HG03442 (cell line): ENCODE measurements around the gene FOXK1.
A peak's percentile ranks its signal among the peaks of the same experiment; 100 is the strongest.
"Not testable (repeated sequence)": the region's sequence is repeated elsewhere in the genome, so short reads cannot be mapped to it uniquely, and the experiment has no call there.

ENCODE experiments used
- ATAC-seq: cut with Tn5 transposase; IDR thresholded peaks from one replicate; pipeline ENCODE4 v1.9.1; 2021; ENCODE audit warnings: mild to moderate bottlenecking, moderate library complexity; ENCODE audit not compliant: unreplicated experiment

Gene FOXK1

DNA sequence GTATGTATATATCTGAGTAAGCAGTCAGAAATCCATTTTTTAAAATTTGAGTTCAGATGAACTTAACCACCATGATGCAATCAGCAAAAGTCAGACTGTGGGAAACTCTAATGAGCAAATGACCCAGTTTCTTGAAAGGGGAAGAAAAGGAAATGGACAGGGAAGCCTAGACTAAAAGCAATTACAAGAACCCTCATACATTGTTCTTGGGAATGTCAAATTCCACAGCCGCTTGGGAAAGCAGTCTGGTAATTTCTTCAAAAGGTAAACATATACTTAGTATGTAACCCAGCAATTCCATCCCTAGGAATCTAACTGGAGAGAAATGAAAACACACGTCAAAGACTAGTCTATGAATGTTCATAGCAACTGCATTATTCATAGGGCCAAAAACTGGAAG is 16.4 kb upstream of the FOXK1 start:
- ATAC-seq = no peak

DNA sequence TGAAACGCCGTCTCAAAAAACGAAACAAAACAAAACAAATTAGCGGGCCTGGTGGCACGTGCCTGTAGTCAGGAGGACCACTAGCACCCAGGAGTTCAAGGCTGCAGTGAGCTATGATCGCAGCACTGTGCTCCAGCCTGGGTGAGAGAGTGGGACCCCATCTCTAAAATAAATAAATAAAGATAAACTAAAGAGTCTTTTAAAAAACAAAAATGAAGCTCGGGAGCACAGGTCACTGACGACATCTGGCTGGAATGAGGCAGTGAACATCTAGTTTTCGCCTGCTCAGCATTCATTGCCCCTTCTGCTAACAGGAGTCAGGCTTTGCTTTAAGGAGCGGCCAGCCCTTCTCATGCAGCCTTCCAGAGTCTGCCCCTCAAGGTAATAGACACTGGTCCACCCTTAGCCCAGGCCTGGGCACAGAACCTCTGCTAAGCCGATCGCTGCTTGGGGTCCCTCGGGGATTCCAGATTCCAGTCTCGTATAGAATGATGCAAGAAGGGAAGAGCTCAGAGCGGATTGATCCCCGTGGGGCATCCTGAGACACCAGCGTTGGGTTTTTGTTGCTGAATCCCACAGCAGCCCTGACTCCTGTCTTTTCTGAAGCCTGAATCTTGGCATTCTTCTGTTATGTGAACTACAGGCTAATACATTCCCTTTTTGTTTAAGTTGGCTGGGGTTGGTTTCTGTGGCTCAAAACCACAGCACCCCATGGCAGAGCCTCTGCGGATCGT is 14.2 kb upstream of the FOXK1 start:
- ATAC-seq = no peak

DNA sequence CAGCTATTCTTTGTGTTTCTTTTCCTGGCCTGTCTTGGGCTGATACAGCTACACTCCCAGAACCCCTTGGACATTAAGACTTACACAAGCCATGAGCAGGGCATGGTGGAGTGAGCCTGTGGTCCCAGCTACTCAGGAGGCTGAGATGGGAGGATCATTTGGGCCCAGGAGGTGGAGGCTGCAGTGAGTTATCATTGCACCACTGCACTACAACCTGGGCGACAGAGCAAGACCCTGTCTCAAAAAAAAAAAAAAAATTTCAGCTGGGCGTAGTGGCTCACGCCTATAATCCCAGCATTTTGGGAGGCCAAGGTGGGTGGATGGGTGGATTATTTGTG is 13.6 kb upstream of the FOXK1 start:
- no peak for ATAC-seq

GRCh38 chr7:4670791-4671190 is 11.3 kb upstream of the FOXK1 start:
- ATAC-seq = no peak

DNA sequence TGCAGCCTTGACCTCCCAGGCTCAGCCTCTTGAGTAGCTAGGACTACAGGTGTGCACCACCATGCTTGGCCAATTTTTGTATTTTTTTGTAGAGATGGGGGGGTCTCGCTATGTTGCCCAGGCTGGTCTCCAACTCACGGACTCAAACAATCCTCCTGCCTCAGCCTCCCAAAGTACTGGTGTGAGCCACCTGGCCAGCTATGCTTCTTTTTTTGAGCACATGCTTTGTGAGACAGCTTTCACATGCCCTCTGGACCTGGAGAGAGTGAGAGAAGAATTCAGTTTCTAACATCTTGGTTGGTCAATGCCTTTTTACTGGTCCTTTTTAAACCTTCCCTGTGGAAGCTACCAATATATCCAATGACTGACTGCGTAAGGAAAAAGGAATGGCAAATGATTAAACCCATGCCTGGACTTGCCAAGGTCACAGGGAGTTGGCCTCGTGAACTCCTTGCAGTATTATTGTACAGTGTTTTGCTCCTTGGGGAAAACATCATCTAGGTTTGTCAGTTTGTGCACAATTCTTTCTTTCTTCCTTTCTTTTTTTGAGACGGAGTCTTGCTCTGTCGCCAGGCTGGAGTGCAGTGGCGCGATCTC is 6.2 kb upstream of the FOXK1 start:
- ATAC-seq = no peak

- not testable (repeated sequence) for ATAC-seq
These were observed 4.6 kb upstream of the FOXK1 start for GRCh38 chr7:4677518-4677917.

- ATAC-seq = no peak
These were observed 760 bp upstream of the FOXK1 start for GRCh38 chr7:4681218-4681851.

DNA sequence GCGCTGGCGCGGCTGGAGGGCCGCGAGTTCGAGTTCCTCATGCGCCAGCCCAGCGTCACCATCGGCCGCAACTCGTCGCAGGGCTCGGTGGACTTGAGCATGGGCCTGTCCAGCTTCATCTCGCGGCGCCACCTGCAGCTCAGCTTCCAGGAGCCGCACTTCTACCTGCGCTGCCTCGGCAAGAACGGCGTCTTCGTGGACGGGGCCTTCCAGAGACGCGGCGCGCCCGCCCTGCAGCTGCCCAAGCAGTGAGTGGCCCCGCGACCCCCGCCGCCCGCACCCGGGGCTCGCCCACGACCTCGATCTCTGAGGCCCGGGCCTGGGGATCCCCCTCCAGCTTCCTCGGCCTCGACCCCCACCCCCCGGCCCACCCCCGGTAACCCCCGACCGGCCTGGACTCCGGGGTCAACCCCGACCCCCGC is 537 bp downstream of the FOXK1 start:
- peak; percentile 30 for ATAC-seq

DNA sequence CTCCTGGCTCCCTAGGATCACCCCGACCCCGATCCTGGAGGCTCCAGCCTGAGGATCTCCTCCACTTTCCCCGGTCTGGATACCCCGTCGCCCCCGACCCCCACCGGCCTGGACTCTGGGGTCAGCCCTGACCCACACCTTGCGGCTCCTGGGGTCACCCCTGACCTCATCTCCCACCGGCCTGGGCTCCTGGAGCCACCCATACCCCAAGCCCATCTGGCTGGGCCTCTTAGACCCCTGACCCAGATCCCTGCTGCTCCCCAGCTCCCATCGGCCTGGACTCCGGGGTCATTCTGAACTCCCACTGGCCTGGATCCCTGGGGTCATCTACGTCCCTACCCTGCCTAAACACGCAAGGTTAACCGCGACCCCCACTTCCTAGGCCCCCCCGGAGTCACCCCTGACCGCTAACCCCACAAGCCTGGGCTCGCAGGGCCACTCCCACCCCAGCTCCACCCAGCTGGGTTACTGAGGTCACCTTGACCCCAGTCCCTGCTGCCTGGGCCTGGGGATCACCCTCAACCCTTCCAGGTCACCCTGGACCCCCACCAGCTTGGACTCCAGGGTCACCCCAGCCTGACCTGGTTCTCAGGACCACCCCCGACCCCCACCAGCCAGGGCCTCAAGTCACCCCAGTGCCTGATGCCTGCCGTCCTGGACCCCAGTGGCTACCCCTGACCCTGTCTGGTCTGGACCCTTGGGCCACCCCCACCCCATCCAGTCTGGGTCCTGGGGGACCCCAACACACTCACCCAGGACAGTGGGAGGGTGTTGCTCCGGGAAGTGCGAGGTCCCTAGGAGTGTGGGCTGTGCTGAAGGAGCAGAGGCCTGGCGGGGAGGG is 1.2 kb downstream of the FOXK1 start:
- no peak for ATAC-seq

DNA sequence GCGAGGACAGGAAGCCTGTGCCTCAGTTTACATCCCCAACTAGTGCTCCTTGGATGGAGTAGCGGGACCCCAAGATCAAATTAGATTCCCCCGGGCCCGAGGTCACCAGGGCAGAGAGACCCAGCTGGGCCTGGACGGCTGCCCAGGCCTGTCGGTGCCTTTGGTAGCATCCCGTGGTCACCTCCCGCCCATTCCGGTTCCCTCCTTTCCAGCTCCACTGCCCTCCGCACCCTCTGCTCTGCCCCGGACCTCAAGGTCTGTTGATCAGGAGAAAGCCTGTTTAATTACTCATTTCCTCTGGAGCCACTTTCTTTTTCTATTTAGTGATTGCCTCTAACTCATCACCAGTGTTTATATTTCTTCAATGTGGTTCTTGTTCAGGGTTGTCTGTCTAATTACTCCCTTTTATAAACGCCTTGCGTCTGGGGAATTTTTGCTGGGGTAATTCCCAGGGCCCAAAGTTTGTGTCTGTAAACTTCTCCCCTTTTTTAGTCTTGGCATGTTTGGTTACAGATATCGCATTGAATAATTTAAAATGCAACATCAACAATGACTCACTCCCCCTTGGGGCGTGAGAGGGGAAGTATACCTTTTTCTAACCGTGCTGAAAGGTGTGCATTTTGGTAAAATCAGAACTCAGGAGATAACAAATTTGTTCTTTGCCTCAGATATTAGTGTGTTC is 1.9 kb downstream of the FOXK1 start:
- ATAC-seq = no peak

DNA sequence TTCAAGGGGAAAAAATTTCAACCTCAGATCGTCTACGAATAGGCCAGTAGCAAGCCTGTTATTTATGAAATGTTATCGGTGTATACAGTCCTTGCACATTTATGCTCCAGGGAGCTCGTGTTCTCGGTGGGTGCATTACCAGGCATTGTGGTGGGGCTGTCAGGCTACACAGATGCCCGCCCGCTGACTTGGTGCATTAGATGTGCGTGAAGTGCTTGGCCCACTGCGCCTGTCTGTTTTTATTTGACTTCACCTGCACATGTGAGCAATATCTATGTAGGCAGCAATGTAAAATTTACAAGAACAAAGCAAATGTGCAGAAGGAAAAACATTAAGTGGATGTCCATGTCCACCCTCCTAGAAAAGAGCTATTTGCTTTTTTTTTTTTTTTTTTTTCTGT is 2.8 kb downstream of the FOXK1 start:
- no peak for ATAC-seq

DNA sequence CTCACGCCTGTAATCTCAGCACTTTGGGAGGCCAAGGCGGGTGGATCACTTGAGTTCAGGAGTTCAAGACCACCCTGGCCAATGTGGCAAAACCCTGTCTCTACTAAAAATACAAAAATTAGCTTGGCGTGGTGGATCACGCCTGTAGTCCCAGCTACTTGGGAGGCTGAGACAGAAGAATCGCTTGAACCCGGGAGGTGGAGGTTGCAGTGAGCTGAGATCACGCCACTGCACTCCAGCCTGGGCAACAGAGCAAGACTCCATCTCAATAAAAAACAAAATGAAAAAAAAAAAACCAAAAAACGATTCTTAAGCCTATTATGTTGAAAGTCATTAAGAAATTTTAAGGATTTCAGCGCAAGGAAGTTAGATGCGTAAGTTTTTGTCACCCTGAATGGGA is 3.6 kb downstream of the FOXK1 start:
- not testable (repeated sequence) for ATAC-seq

DNA sequence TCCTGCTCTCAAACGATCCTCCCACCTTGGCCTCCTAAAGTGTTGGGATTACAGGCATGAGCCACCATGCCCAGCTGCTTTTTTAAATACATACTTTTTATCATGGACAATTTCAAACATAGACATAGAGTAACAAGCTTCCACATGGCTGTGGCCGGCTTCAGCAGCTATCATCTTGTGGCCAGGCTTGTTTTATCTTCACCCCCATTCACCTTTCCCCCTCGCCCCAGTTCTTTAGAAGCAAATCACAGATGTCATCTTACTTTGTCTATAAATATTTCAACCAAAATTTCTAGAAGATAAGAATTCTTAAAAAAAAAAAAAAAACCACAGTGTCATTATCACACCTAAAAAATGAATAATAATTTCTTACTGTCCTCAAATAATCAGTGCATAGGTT is 5.9 kb downstream of the FOXK1 start:
- no peak for ATAC-seq

GRCh38 chr7:4689151-4689550 is 7.1 kb downstream of the FOXK1 start:
- ATAC-seq = no peak

DNA sequence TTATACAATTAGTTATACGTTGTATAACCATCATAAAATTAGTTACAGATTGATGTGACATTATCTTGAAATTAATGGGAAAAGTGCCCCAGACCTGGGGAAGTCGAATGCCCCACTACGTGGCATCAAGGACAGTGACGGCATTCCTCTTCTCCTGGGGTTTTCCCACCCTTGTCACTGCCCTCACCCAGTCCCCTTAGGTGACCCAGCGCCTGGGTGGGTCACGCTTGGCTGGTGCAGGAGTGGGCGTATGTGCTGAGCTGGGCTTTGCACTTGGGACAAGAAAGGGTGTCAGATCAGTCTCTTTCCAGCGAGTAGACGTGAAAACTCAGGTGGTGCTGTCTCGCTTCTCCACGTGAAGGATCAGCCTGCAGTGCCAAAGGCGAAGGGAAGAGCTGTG is 7.6 kb downstream of the FOXK1 start:
- peak; percentile 70 for ATAC-seq

GRCh38 chr7:4690953-4691856 is 9.1 kb downstream of the FOXK1 start:
- ATAC-seq = no peak

DNA sequence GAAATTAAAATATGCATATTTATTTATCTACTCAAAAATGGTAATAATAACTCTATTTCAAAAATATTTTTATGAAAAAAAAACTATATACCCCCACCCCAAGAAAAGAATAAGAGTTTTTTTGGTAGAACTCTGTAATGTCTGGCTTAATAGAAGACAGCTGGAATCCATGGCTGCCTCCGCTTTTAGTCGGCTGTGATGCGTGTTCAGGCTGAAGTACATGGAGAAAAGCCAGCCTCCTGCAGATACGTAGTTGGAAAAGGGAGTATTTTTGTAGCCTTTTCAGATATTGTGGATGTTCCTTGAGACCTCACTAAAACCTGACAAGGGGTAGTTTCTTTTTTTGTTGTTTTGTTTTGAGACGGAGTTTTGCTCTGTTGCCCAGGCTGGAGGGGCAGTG is 10.0 kb downstream of the FOXK1 start:
- no peak for ATAC-seq

GRCh38 chr7:4692622-4693021 is 10.5 kb downstream of the FOXK1 start:
- not testable (repeated sequence) for ATAC-seq

GRCh38 chr7:4693152-4693551 is 11.1 kb downstream of the FOXK1 start:
- ATAC-seq = no peak

DNA sequence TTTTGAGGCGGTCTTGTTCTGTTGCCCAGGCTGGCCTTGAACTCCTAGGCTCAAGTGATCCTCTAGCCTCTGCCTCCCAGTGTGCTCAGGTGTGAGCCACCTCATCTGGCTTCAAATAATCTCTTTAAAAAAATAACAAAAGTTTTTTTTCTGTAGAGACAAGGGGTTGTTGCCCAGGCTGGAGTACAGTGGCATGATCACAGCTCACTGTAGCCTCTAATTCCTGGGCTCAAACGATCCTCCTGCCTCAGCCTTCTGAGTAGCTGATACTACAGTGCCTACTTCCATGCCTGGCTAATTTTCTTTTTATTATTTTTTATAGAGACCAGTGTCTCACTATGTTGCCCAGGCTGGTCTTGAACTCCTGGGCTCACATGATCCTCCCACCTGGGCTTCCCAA is 11.7 kb downstream of the FOXK1 start:
- no peak for ATAC-seq
